B cell (primary cell): ENCODE measurements around the gene PACSIN2.
"Not testable (repeated sequence)": the region's sequence is repeated elsewhere in the genome, so short reads cannot be mapped to it uniquely, and the experiment has no call there.

ENCODE experiments used
- CTCF ChIP-seq: fragments of 200-600 bp; IDR thresholded peaks from one replicate; pipeline ENCODE4 v1.8.0; 2022; ENCODE audit warnings: antibody characterized with exemption, mild to moderate bottlenecking
- EZH2 ChIP-seq: IDR thresholded peaks from 2 replicates; pipeline ENCODE4 v1.6.1; 2012; ENCODE audit warnings: borderline replicate concordance, low read depth, mild to moderate bottlenecking, moderate library complexity, low read length; ENCODE audit not compliant: insufficient read depth, poor library complexity, severe bottlenecking

- not testable (repeated sequence) for TF ChIP-seq CTCF, EZH2
Measured at GRCh38 chr22:43016150-43016549, 1.2 kb upstream of the PACSIN2 start.
